LNCAP (cell line): Measurements from ENCODE around the gene CPD.

ENCODE experiments used
- TF ChIP-seq, protein P1 (sequence below): fragments of 450-650 bp; IDR thresholded peaks from 2 replicates; pipeline ENCODE4 v1.5.1; 2017; ENCODE audit warnings: mild to moderate bottlenecking

The CPD gene

GRCh38 chr17:30378825-30379302 is at the start of gene CPD:
TSS of gene CPD (plus strand) at chr17:30378927. CDS start at chr17:30378981, 54 bp downstream.
- TF ChIP-seq, protein P1, sequence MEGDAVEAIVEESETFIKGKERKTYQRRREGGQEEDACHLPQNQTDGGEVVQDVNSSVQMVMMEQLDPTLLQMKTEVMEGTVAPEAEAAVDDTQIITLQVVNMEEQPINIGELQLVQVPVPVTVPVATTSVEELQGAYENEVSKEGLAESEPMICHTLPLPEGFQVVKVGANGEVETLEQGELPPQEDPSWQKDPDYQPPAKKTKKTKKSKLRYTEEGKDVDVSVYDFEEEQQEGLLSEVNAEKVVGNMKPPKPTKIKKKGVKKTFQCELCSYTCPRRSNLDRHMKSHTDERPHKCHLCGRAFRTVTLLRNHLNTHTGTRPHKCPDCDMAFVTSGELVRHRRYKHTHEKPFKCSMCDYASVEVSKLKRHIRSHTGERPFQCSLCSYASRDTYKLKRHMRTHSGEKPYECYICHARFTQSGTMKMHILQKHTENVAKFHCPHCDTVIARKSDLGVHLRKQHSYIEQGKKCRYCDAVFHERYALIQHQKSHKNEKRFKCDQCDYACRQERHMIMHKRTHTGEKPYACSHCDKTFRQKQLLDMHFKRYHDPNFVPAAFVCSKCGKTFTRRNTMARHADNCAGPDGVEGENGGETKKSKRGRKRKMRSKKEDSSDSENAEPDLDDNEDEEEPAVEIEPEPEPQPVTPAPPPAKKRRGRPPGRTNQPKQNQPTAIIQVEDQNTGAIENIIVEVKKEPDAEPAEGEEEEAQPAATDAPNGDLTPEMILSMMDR: no peak

- TF ChIP-seq, protein P1: no peak
These were observed 46.6 kb upstream of the CPD start for GRCh38 chr17:30332057-30332542.

DNA sequence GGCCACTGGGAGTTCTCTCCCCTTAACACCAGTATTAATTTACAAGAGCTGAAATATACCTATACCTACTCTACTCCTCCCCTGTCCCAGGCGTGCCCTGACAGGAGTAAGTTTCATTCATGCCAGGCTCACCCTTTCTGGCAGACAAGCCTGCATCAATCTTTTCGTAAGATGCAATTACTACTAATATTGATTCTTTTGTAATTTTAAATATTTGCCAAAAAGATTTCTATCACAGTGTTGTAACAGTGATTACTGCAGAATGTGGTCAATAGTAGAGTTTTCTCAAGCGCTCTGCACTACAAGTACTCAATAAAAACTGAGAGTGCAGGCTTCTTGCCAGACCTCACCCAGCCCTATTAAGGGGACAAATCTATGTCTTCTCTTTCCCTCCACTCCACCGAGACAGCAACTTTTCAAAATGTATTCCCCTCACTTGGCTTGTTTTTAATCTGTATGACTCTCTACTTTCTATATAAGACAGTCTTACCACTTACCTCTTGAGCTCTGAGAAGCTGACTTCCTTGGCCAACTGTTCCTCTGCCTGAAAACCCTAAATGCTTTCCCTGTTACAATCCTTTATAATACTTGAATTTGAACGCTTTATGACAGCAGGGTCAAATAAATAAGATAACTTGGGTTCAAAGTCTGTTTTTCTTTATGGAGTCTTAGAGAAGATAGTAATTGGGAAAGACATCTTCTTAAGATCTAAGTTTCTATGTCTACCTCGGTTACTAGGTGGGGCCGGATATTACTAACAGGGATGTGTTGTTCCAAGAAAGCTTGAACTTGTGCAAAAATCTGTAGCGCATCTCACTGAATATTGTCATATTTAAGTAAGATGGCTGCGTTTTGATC is 45.0 kb upstream of the CPD start, which contains the start of gene TMIGD1:
TMIGD1 (minus strand) TSS at position 555 of the 858 bp plus-strand sequence. CDS start 1,924 bp downstream, outside the sequence.
- TF ChIP-seq, protein P1: no peak

DNA sequence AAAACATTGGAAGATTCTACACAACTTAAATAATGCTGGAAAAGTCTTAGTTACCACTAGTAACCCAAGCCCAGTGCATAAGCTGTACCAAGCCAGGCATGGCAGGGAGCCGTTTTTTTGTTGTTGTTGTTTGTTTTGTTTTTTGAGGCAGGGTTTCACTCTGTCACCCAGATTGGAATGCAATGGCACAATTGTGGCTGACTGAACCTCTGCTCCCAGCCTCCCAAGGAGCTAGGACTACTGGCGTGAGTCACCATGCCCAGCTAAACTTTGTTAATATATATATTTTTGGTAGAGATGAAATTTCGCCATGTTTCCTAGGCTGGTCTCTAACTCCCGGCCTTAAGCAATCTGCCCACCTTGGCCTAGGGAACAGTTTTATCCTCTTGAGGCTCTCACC is 44.3 kb upstream of the CPD start:
- TF ChIP-seq, protein P1: no peak

- TF ChIP-seq, protein P1: peak; percentile 89
These were observed 42.2 kb upstream of the CPD start for GRCh38 chr17:30336369-30337171.

DNA sequence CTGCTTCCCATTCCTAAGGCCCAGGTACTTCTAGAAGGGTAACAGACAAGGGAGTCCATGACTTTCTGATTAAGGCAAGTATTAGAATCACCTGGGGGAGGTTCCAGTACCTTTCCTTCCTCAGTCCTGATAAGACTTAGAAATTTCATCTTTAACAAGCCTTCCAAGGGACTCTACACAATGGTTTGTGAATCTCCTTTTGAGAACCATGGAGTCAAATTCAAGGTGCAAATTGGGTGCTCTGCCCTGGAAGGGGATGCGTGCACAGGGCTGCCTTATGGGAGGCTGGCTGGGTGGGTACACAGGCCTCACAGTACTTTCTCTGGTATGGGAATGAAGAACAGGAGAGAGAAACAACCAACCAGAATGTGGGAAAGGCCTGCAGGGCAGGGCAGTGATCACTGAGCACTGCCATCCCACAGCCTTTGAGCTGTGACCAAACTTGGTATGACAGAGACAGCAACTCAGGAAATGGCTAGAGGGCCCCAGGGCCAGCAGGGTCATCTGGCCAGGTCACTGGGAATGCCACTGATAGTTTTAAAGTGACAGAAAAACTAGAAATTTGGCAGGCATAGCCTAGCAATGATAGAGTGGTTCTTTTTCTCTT is 41.2 kb upstream of the CPD start:
- TF ChIP-seq, protein P1: no peak

DNA sequence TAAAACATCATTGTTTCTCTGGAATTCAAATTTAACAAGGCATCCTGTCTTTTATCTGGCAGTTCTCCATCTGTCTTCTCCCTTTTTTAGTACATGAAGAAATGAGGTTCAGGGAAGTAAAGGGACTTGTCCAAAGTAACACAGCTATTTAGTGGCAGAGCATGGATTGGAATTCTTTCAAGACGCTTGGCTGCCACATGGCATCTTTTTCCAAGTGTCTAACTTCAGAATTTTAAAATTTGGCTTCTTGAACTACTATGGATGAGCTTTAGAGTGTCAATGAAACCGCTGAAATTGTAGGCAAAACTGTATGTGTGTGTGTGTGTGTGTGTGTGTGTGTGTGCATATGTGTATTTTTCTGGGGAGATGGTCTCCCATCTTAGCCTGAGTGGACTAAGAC is 39.6 kb upstream of the CPD start:
- TF ChIP-seq, protein P1: no peak
